ENCODE data around the gene SF3B2.

The SF3B2 gene

GRCh38 chr11:66003291-66003690 lies 48.9 kb upstream of the SF3B2 start:
- no peak for ATAC-seq
- TF ChIP-seq ARNTL (CRISPR knock-in tag; IDR thresholded peaks at IDR 0.05; ENCODE audit: borderline replicate concordance, low read depth) (no peak), RARB (CRISPR knock-in tag; IDR thresholded peaks at IDR 0.05) (no peak)

- TF ChIP-seq ARNTL (CRISPR knock-in tag; IDR thresholded peaks at IDR 0.05; ENCODE audit: borderline replicate concordance, low read depth) (no peak), BACH2 (CRISPR knock-in tag; IDR thresholded peaks at IDR 0.05; ENCODE audit: borderline replicate concordance) (no peak), ESRRG (CRISPR knock-in tag; IDR thresholded peaks at IDR 0.05) (no peak), ZNF565 (CRISPR knock-in tag; conservative IDR thresholded peaks at IDR 0.05; ENCODE audit: low read depth) (no peak), CSDC2 (CRISPR knock-in tag; IDR thresholded peaks at IDR 0.05) (no peak), ISL1 (CRISPR knock-in tag; IDR thresholded peaks at IDR 0.05) (no peak), TOX (CRISPR knock-in tag; IDR thresholded peaks at IDR 0.05; ENCODE audit: borderline replicate concordance) (no peak), OSR1 (CRISPR knock-in tag; IDR thresholded peaks at IDR 0.05) (no peak), RARB (CRISPR knock-in tag; IDR thresholded peaks at IDR 0.05) (no peak), ZFP3 (CRISPR knock-in tag; IDR thresholded peaks at IDR 0.05) (no peak), PATZ1 (CRISPR knock-in tag; IDR thresholded peaks at IDR 0.05; ENCODE audit: borderline replicate concordance) (no peak), GLIS3 (CRISPR knock-in tag; IDR thresholded peaks at IDR 0.05) (no peak), POU6F1 (CRISPR knock-in tag; IDR thresholded peaks at IDR 0.05; ENCODE audit: borderline replicate concordance, low read depth) (no peak), ZNF8 (CRISPR knock-in tag; IDR thresholded peaks at IDR 0.05) (no peak), TSHZ2 (CRISPR knock-in tag; IDR thresholded peaks at IDR 0.05) (no peak), PPARA (CRISPR knock-in tag; IDR thresholded peaks at IDR 0.05; ENCODE audit: borderline replicate concordance) (no peak), CREB5 (CRISPR knock-in tag; IDR thresholded peaks at IDR 0.05; ENCODE audit: low read depth) (no peak), ZC3H10 (CRISPR knock-in tag; IDR thresholded peaks at IDR 0.05) (no peak), ZNF70 (CRISPR knock-in tag; IDR thresholded peaks at IDR 0.05) (no peak)
Observed at GRCh38 chr11:66004186-66004585, 48.0 kb upstream of the SF3B2 start.

GRCh38 chr11:66006134-66006890 lies 45.9 kb upstream of the SF3B2 start:
- no peak for ATAC-seq
- no peak for TF ChIP-seq BACH2 (CRISPR knock-in tag; IDR thresholded peaks at IDR 0.05; ENCODE audit: borderline replicate concordance)
- TF ChIP-seq GLIS3 (CRISPR knock-in tag; IDR thresholded peaks at IDR 0.05), result no peak
- TF ChIP-seq PATZ1 (CRISPR knock-in tag; IDR thresholded peaks at IDR 0.05; ENCODE audit: borderline replicate concordance), result no peak
- TF ChIP-seq CREB5 (CRISPR knock-in tag; IDR thresholded peaks at IDR 0.05; ENCODE audit: low read depth), result no peak
- no peak for TF ChIP-seq TSHZ2 (CRISPR knock-in tag; IDR thresholded peaks at IDR 0.05)
- TF ChIP-seq ZFP3 (CRISPR knock-in tag; IDR thresholded peaks at IDR 0.05), result no peak
- TF ChIP-seq RARB (CRISPR knock-in tag; IDR thresholded peaks at IDR 0.05), result no peak
- no peak for TF ChIP-seq ZC3H10 (CRISPR knock-in tag; IDR thresholded peaks at IDR 0.05)
- TF ChIP-seq CSDC2 (CRISPR knock-in tag; IDR thresholded peaks at IDR 0.05), result no peak
- no peak for TF ChIP-seq ISL1 (CRISPR knock-in tag; IDR thresholded peaks at IDR 0.05)
- TF ChIP-seq ARNTL (CRISPR knock-in tag; IDR thresholded peaks at IDR 0.05; ENCODE audit: borderline replicate concordance, low read depth), result no peak

More at GRCh38 chr11:66004186-66004585, 48.0 kb upstream of the SF3B2 start:
- ATAC-seq, result no peak
